SIG-M5 (cell line): ENCODE results near the gene SLC9A9.

Experiments used
- DNase-seq: peaks from one replicate; lab custom pipeline; 2025; lab: John Stamatoyannopoulos, UW

Gene SLC9A9

DNA sequence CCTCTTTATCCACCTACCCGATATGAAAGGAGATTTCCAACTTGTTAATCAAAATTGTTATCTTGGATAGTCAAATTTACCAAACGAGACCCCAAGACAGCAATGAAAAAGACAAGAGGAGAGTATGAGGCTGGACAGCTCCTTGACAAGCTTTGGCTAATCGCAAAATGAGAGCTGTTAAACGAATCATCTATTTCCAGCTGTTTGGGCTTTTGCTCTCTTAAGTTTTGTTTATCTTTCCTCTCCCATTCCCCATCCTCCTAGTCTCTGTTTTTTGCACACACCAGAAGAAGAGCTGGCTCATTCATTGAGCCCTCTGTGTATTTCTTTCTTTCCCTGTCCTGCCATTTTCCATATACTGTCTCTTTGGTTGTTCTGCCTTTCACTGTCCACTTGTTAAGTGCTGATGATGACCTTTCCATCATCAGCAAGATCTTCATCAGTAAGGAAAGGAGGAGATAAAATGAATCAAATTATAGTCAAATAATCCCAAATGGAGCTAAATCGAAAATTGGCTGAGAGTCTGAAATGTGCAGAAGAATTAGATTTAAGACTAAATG is 161.6 kb downstream of the SLC9A9 start:
- no peak for DNase-seq

DNA sequence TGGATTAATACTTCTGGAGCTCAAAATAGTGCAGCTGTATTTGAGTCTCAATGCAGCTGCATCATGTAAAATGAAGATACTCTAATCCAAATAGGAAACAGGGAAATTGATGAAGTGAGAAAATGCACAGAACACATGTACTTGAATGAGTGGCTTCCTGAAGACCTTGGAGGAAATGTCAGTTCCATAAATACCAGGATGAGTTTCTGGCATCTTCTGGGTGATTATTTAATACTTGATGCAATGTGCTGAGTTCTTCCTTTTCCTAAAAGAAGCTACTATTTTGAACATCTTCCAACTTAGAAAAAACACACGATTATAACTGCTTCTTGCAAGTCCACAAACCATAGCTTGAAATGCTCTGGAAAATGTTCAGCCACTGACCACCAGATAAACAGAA is 162.8 kb downstream of the SLC9A9 start:
- DNase-seq = no peak

DNA sequence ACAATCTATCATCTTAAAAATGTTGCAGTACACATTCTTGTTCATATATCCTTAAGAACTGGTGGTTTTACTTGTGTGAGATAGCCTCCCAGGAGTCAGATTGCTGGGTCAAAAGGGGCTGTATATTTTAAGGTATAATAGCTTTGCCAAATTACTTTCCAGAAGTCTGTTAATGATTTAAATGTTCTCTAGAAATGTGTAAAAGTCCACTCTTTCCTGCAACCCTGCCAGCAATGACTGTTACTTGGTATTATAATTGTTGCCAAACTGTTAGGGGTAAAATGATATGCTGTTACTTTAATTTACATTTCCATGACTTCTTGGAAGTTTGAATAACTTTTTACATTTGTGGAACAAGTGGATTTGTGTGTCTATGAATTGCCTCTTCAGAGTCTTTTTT is 170.8 kb downstream of the SLC9A9 start:
- DNase-seq = no peak

DNA sequence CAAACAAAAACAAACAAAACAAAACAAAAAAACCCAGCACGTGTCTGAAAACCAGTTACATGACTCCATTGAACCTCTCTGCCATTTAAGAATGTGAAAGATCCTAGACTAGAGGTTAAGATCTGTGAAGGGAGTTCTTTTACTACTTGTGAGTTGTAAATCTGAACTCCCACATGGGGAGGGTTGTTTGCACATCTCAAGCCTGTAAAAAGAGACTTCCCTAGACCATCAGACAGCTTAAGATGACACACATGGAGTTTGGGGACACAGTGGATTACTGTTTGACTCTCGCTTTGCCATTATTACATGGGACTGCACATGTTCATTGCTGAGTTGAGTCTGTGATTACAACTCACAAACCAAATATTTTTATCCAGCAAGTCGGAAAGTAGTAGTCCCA is 171.5 kb downstream of the SLC9A9 start:
- no peak for DNase-seq

DNA sequence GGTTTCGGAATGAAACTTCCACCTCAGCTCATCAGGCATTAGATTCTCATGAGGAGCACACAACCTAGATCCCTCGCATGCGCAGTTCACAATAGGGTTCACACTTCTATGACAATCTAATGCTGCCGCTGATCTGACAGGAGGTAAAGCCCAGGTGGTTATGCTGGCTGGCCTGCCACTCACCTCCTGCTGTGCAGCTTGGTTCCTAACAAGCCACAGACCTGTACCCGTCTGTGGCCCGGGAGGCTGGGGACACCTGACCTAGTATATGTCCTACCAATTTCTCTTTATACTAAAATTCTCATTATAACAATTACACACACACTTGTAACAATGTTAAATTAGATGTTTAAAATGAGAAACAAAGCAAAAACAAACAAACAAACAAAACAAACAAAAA is 172.2 kb downstream of the SLC9A9 start:
- DNase-seq = no peak

DNA sequence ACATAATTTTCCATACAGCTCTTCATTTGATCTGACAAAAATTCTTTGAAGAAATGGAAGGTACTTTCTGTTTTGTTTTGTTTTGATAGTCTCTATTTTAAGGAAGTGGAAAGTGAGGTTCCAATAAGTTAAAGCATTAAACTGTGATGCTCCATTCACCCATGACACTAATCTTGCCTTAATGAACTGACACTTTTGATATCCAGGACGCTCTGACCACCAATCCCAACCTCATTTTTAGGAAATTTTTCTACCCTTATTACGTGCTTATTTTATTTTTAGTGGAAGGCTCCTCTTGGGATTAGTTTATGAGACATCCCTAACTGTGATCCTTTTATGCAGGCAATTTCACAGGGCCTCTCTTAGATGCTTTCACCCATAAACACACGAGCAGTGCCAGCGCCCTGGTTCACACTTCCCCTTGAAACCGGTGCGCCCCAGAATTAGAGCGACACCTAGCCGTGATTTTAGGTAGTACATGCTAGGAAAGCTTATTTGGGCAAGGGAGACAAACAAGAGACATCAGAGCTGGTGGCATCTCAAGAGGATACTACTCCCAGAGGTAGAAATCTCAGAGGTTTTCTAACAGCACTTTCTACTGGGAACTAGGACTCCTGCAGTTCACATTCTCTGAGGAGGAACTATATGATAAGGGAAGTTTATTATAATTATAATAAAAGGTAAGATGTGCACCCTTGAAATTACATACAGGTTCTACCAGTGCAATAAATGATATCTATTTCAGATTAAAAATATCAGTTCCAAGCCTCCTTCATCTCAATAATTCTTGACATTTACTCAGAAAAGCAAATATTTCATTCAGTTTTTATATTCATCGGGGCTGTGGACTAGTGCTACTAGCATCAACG is 173.9 kb downstream of the SLC9A9 start:
- no peak for DNase-seq

DNA sequence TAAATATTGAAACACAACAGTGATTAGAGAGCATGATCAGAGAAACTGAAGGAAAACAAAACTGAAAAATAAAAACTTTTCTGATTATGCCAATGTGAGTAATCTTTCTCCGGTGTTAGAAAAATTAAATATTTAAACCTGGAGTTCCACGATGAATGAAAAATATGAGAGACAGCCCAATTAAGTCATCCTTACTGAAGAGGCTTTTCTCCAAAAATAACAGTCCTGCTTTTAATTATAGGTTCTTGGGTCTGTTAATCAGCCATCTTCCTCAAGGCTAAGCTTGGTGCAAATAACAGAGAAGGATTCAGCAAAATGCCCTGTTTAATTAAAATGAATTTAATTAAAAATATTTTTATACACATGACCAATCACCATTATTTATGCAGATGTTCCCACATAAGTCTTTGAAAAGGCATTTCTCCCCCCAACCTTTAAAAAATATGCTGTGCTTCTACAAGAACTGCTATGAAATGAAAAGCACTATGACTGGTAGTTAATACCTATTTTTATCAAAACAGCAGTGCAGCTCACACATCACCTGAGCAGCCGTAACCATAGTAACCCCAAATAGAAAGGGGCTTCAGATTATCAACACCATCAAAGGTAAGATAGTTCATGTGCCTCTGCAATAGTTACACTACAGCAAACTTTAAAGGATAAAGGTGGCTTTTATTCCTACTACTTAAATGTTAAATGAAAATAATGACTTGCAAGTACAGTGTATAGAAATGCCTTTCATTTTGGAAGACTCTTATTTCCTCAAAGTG is 175.7 kb downstream of the SLC9A9 start:
- no peak for DNase-seq

DNA sequence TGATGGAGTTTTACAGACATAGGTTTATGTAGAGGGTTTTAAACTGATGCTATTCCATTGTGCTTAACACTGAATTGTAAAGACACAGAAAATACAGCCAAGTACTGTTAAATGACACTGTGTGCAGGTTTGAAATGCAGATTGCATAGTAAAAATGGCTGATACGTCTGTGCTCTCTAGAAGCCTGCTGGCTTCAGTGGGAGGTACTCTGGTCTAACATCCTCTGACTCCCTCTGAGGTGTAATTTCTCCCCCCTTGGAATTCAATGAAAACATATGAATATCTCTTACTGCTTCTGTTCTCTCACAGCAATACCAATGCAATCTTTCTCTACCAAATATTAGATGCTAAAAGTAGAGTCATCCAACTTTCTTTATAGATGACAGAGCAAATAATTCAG is 176.6 kb downstream of the SLC9A9 start:
- no peak for DNase-seq

DNA sequence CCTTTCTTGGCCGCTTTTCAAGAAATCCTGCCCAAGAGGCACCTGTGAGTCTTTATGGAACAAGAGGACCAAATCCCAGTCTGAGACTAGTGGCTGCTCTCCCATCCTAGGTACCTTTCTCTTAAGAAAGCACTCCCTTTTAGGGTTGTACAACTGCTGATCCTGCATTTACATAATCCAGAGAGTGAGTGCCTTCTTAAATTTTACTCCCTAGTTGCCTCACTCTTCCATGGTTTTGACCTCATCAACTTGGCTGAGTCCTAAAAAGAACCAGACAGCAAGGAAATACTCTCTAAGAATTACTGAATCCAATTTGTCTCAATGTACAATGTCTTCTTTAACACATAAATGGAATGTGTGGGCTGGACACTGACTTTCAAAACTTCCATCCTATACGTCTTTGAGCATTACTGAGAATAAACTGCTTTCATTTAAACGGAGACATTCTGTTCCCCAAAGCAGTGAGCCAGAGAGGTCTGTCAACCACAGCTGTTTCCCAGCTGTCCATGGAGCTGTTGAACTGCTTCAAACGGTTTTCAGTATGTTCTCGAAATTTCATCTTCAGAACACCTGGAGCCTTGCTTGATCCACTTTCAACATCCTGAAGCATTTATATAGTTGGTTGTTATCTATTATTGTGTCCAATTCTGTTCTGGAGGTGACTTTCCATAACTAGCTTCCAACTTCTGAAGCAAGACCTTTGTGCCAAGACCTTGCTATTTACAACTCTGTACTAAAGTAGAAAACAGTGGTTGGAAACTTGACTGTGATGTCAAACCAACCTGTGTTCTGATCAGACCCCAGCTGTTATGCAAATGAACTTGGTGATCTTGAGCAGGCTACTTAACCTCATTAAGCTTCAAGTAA is 179.1 kb downstream of the SLC9A9 start:
- no peak for DNase-seq

DNA sequence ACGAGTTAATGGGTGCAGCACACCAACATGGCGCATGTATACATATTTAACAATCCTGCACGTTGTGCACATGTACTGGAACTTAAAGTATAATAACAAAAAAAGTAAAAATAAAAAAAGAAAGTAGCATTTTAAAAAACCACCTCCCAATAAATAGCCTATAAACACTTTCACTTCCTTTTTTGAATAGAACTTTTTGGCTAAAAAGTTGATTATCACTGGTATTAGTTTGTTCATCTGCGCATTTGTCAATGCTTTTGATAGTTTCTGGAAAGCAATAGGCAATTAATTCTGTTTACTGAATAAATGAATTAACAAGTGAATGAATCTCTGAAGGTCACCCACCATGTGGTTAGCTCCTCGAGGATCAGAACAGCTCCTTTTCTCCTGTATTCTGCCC is 179.9 kb downstream of the SLC9A9 start:
- no peak for DNase-seq

DNA sequence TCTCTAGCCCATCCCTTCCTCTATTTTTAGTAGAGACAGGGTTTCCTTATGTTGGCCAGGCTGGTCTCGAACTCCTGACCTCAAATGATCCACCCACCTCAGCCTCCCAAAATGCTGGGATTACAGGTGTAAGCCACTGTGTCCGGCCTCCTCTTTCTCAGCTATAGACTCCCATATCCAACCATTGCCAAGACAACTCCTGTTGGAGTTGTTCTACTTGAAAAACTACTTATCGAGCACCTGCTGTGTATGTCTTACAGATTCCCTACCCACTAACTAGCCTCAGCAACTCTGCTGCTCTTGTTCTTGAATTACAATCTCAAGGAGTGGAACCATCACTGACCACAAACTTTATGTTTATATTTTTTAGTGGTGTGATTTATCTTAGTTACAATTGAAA is 186.6 kb downstream of the SLC9A9 start:
- DNase-seq = no peak

DNA sequence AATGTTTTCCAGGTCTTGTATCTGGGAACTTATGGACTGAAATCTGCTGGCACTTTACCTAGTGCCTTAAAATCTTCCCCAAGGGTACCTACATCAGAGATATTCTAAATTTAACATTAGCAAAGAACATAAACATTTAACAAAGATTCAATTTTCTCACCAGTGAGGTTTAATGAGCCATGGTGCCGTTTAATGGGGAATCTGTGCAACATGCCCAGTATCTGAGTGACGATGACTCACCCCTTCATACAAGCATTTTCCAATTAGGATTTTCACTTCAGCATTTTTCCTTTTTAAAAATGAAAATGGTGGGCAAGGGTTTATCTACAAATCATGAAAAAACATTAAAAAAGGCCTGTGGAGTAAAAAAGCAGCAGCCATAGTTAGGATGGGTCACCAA is 189.4 kb downstream of the SLC9A9 start:
- no peak for DNase-seq

DNA sequence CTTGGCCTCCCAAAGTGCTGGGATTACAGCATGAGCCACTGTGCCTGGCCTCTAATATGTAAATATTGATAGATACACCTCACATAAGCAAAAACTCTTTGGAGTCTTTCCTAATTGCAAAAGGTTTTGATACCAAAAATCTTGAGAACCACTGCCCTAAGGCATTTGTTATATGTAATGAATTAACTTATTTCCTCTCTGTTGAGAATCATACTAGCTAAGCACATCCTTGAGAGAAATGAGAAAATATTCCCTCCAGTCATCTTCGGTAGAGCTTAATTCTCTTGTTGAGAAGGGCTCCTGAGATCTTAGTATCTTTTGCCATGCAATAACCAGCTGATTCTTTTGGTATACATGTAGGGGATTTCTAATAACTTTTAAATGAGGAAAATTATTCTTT is 190.2 kb downstream of the SLC9A9 start:
- DNase-seq = no peak

DNA sequence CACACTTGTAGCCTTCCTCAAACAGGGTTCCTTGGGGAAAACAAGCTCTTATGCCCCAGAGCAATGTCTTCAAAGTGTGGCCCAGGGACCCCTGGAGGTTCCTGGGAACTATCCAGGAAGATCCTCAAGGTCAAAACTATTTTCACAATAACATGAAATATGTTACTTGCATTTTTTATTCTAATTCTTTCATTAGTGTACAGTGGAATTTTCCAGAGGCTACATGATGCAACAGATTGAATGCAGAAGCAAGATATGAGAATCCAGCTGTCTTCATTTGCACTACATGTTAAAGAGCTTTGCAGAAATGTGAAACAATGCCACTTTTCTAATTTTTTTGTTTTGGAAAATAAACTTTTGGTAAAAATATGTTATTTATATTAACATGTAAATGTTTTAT is 190.9 kb downstream of the SLC9A9 start:
- no peak for DNase-seq

DNA sequence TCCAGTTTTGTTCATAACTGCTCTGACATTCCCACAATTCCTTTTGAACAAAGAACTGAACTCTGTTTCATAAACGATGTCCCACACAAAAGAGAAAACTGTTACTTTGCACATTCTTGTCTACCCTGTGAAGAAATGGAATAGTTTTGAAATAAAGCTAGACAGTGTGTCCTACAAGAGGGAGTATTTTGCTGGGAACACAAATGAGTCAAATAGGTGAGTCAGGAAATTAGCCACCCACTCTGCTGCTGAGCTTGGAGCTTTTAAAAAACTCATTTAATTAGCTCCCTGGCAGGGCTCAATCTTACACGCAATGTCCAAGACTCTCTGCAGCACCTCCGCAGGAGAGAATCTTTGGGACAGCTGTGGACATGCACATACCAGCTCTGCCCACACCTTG is 193.4 kb downstream of the SLC9A9 start:
- DNase-seq = no peak

DNA sequence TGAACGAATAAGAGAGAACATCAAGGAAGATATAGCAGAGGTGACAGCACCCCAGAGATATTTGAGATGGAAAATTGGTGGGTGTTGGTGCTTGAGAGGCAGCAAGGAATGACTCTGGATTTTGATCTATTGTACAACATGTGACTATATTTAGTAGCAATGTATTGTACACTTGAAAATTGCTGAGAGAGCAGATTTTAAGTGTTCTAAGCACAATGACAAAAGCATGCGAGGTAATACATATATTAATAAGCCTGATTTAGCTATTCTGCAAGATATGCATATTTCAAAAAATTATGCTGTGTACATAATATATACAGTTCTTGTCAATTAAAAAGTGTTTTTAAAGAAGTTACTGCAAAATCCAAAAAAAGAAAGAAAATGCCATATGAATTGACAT is 194.3 kb downstream of the SLC9A9 start:
- no peak for DNase-seq

DNA sequence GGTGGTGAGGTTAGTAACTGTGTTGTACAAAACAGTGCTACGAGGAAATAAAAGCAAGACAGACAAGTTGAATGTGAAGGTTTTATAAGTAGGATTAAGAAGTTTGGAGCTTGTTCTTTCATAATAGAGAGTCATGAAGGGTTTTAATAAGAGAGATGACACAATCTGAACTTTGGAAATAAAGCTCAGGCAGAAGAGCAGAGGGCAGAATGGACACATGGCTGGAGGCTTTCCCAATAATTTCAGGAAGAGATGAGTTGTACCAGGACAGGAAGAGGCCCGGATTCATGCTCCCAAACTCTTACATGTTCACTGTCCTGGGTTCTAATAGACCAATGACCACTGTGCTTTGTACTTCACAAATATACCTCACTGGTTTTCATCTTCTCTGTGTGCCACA is 194.8 kb downstream of the SLC9A9 start:
- no peak for DNase-seq

DNA sequence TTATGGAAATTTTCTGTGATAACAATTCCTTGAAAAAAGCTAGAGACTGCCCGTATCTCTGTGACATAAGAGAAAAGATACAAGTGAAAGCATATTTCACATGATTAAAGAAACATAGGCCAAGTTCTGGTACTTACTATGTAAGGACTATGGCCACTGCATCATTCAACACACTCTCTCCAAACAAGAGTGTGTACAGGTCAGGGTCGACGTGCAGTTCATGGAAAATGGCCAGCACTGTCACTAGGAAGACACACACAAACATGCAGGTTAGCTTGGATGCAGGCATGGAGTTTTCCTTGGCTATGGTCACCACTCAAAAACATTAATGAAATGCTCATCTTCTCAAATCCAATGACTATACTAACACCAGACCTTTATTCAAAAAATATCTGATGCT is 196.2 kb downstream of the SLC9A9 start:
- DNase-seq = no peak

DNA sequence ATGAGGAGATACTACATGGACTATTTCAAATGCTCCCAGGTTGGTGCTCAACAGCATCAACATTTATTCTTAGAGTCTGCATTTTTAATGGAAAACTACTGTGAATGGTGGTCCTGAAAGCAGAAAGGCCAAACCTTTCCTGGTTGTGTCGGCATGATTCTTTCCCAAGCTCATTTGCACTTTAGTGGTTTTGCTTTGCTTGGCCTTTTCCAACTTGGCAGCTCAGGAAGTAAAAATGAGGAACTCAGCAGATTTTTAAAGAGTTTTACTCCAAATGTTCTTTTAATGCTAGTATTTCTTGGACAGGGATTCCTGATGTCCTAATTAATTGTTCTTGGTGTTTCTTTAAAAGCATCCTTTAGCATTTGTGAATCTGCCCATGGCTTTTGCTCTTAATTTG is 197.4 kb downstream of the SLC9A9 start:
- no peak for DNase-seq

DNA sequence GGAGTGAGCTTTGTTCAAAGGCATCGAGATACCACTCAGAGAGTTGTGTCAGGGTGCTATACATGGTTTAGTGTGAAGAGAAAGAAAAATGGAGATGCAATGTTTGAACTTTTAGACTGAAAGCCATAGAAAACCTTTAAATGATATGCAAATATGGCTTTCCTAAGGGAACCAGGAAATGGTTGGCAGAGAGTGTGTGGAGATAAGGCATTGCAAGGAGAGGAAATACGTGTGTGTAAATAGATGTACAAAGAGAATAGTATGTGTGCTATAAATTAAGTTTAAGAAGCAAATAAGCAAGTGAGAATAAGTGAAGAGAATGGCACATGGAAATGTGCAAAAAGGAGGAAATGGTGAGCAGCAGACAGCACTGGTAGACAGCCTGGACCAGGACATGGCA is 198.1 kb downstream of the SLC9A9 start:
- DNase-seq = no peak

DNA sequence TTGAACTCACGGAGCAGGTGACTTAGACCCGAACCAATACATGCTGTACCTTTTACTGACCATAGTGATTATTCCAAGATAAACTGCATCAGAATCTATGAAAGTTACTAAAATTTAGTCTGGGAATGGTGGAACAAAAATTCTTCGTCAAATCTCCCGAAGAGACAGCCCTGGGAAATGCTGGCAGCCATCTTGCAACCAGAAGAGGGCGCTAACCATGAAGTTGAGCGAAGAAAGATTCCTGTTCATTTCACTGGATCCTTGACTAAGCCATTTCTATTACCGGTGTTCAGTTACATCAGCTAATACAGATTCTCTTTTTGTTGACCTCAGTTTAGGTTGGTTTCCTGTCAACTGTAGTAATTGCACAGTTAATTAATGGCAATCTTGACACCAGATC is 199.6 kb downstream of the SLC9A9 start:
- DNase-seq = no peak

DNA sequence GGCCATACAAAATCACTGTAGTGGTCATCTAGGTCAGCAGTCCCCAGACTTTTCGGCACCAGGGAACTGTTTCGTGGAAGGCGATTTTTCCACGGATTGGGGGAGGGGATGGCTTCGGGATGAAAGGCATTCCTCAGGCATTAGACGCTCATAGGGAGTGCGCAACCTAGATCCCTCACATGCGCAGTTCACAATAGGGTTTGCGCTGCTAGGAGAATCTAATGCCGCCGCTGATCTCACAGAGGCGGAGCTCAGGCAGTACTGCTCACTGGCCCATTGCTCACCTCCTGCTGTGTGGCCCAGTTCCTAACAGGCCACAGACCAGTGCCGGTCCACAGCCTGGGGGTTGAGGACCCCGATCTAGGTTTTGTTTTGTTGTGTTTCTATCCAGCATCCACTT is 200.1 kb downstream of the SLC9A9 start:
- DNase-seq = no peak
